ENCODE data around the gene ATP9B.

The ATP9B gene

DNA sequence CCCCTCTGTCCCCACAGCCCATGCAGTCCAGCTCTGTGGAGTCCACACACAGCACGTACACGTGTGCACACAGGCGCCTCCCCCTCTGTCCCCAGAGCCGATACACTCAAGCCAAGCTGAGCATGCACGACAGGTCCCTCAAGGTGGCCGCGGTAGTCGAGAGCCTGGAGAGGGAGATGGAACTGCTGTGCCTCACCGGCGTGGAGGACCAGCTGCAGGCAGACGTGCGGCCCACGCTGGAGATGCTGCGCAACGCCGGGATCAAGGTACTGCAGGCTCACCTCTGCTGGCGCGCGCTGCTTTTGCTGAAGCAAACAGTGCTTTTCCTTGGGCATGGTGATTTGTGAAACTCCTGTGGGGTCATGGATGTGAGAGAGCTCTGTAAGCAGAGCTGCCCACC is 268.0 kb downstream of the ATP9B start:
- no peak for DNase-seq

DNA sequence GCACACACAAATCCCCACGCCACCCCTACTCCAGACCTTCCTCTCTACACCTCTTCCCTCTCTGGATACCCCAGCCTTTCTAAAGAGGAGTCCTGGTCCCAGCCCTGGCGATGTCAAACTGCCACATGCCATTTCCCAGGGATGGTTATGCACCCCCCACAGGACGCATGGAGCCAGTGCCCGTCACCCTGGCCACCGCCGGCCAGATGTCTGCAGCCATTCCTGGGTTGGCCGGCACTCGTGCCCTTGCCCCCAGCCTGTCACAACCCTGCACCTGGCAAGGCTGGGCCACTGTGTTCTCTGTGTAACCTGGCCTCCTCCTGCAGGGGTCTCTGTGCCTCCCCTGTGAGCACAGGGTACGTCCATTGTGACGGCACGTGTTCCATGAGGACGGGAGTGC is 268.4 kb downstream of the ATP9B start:
- DNase-seq = no peak

DNA sequence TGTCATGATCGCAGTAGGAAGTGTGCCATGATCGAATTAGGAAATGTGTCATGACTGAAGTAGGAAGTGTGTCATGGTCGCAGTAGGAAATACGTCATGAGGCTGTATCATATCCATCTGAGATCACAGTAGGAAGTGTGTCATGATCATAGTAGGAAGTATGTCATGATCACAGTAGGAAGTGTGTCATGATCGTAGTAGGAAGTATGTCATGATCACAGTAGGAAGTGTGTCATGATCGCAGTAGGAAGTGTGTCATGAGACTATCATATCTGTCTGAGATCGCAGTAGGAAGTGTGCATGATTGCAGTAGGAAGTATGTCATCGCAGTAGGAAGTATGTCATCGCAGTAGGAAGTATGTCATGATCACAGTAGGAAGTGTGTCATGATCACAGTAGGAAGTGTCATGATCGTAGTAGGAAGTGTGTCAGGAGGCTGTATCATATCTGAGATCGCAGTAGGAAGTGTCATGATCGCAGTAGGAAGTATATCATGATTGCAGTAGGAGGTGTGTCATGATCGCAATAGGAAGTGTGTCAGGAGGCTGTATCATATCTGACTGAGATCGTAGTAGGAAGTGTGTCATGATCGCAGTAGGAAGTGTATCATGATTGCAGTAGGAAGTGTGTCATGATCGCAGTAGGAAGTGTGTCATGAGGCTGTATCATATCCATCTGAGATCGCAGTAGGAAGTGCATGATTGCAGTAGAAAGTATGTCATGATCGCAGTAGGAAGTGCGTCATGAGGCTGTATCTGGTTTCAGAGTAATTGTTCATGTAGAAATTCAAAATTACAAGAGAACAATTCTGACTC is 270.1 kb downstream of the ATP9B start:
- no peak for DNase-seq

- DNase-seq = no peak
These were observed 274.5 kb downstream of the ATP9B start for GRCh38 chr18:79343567-79344207.

DNA sequence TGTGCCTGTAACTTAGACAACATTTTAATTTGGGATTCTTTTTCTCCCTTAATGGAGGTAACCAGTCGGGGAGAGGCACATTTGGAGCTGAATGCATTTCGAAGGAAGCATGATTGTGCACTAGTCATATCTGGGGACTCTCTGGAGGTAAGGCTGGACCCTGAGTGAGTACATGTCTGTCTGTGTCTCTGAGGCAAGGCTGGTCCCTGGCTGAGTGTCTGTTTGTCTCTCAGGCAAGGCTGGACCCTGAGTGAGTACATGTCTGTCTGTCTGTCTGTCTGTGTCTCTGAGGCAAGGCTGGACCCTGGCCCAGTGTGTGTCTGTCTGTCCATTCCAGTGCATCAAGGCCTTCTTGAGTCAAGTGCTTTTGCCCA is 275.0 kb downstream of the ATP9B start:
- no peak for DNase-seq

DNA sequence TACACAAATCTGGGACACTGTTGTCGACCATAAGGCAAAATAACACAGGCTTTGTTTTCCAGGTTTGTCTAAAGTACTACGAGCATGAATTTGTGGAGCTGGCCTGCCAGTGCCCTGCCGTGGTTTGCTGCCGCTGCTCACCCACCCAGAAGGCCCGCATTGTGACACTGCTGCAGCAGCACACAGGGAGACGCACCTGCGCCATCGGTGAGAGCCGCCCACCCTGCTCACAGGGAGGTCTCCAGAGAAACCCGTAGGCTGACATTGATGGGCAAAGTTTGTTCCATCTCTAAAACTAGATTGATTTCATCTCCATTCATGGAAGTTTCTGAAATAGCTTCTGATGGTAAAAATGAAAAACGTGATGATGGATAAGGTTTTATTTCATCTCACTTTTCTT is 276.2 kb downstream of the ATP9B start:
- no peak for DNase-seq

- DNase-seq = no peak
These were observed 276.8 kb downstream of the ATP9B start for GRCh38 chr18:79345981-79346380.

GRCh38 chr18:79348066-79348465 is 278.9 kb downstream of the ATP9B start:
- no peak for DNase-seq

GRCh38 chr18:79352432-79352831 is 283.2 kb downstream of the ATP9B start:
- DNase-seq = no peak

DNA sequence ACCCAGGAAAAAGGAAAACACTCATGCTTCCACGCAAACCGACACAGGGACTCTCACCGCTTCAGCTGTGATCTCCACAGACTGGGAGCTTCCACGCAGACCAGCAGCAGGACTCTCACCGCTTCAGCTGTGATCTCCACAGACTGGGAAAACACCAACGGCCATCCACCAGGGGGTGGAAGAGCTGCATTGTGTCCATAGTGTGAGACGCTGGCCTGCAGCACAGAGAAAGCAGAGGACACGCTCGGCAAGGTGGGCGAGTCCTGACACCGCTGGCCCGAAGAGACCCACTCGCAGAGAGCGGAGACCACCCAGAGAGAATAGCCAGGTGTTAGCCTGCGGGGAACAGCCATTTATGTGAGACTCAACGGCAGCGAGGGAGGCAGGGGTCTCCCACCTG is 284.1 kb downstream of the ATP9B start:
- no peak for DNase-seq

DNA sequence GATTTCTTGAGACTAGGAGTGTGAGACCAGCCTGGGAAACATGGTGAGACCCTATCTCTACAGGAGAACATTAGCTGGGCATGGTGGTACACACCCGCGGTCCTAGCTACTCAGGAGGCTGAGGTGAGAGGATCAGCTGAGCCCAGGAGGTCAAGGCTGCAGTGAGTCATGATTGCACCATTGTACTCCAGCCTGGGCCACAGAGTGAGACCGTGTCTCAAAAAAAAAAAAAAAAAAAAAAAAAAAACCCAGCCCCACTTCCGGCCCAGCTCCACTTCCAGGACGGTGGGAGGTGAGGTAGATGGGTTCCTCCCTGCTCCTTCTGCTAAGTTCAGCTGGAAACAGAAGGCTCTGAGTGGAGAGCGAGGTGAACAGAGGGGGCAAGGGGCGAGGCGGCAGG is 285.2 kb downstream of the ATP9B start:
- DNase-seq = no peak

- DNase-seq = no peak
These were observed 286.5 kb downstream of the ATP9B start for GRCh38 chr18:79355433-79356335.

DNA sequence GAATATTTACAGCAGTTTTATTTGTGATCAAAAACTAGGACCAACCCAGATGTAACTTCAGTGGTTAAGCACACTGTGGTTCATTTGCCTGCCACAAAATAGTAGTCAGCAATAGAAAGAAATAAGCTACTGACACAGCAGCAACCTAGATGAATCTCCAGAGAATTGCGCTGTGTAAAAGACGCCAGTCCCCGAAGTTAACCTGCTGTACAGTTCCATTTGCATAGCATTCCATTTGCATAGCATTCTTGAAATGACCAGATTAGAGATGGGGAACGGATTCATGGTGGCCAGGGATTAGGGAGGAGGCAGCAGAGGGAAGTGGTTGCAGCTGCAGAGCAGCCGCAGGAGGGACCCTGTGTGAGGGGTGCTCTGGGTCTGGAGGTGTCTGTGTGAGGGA is 287.2 kb downstream of the ATP9B start:
- DNase-seq = no peak

- DNase-seq = no peak
These were observed 291.7 kb downstream of the ATP9B start for GRCh38 chr18:79360933-79361332.

GRCh38 chr18:79361766-79362522 is 292.8 kb downstream of the ATP9B start:
- DNase-seq = no peak

GRCh38 chr18:79365701-79366100 is 296.5 kb downstream of the ATP9B start:
- DNase-seq = no peak

GRCh38 chr18:79366177-79367094 is 297.2 kb downstream of the ATP9B start:
- DNase-seq = no peak

DNA sequence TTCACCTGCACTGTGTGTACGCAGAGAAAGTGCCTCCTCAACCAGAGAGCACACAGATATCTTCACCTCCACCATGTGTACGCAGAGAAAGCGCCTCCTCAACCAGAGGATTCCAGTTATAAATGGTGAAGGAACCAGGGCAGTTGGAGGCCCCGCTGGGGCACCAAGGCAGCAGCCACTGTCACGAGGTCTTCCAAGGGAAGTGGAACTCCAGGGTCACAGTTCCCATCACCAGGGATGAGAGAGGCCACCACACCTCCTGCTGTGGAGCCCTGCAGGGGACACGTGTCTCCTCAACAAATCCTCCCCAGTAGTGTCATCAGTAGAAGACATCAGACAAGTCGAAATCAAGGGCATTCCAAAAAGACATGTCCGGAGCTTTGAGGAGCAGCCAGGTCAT is 298.3 kb downstream of the ATP9B start:
- no peak for DNase-seq

DNA sequence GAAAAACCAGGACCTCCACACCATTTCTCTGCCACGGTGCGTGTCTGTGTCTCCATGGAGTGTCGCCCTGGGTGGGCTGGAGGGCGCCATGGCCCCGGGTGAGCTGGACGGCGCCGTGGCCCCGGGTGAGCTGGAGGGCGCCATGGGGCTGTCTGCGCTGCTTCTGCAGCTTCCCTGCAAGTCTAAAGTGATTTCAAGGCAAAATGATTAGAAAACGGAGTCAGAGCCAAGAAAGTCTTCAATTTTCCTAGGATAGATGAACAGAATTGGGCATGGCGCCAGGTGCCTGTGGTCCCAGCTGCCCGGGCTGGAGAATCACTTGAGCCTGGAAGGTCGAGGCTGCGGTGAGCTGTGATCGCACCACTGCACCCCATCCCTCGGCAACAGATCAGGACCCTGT is 298.8 kb downstream of the ATP9B start:
- no peak for DNase-seq

- no peak for DNase-seq
These were observed 299.5 kb downstream of the ATP9B start for GRCh38 chr18:79368681-79369080.

- DNase-seq = no peak
These were observed 302.4 kb downstream of the ATP9B start for GRCh38 chr18:79371561-79372121.
